Measurements from ENCODE around the gene ETV7.

Gene ETV7

GRCh38 chr6:36386495-36387439 is 702 bp downstream of the ETV7 start:
- Histone ChIP-seq H3K27ac (ENCODE audit: low read depth, low read length) (no peak overlapping the region), H3K9ac (ENCODE audit: low read length) (no peak overlapping the region), H3K9me3 (ENCODE audit: insufficient read depth, low read length) (no peaks in the 10 kb centered on the region), H3K4me2 (ENCODE audit: low read depth, low read length, poor library complexity, severe bottlenecking) (peak overlapping the region; percentile 18), H3K36me3 (ENCODE audit: low read length) (no peaks in the 10 kb centered on the region), H3K4me3 (ENCODE audit: insufficient read depth, low read length, poor library complexity, severe bottlenecking) (no peak overlapping the region), H3F3A (ENCODE audit: insufficient read depth) (no peaks in the 10 kb centered on the region), H3K27me3 (ENCODE audit: low read length) (no peaks in the 10 kb centered on the region), H3K9me2 (replicated peaks; ENCODE audit: insufficient read depth, low read length) (no peaks in the 10 kb centered on the region), H3K79me2 (ENCODE audit: insufficient read depth, low read length) (no peaks in the 10 kb centered on the region), H4K20me1 (ENCODE audit: low read depth, low read length) (no peaks in the 10 kb centered on the region), H2AFZ (ENCODE audit: low read depth, low read length, severe bottlenecking) (no peak overlapping the region)
- no peak for TF ChIP-seq CTCF (IDR thresholded peaks at IDR 0.05; ENCODE audit: insufficient read depth, low read length, poor library complexity, severe bottlenecking)
- TF ChIP-seq EZH2phosphoT487 (conservative IDR thresholded peaks at IDR 0.05; ENCODE audit: low read length) = no peak

- Histone ChIP-seq H3K9ac (ENCODE audit: low read length) (no peak overlapping the region), H3K27ac (ENCODE audit: low read depth, low read length) (no peak overlapping the region), H3K9me2 (replicated peaks; ENCODE audit: insufficient read depth, low read length) (no peaks in the 10 kb centered on the region), H3K36me3 (ENCODE audit: low read length) (no peaks in the 10 kb centered on the region), H3K79me2 (ENCODE audit: insufficient read depth, low read length) (no peaks in the 10 kb centered on the region), H3K4me3 (ENCODE audit: insufficient read depth, low read length, poor library complexity, severe bottlenecking) (no peak overlapping the region), H3K27me3 (ENCODE audit: low read length) (no peaks in the 10 kb centered on the region), H3K4me2 (ENCODE audit: low read depth, low read length, poor library complexity, severe bottlenecking) (no peak overlapping the region), H3F3A (ENCODE audit: insufficient read depth) (no peaks in the 10 kb centered on the region), H4K20me1 (ENCODE audit: low read depth, low read length) (no peaks in the 10 kb centered on the region), H2AFZ (ENCODE audit: low read depth, low read length, severe bottlenecking) (no peak overlapping the region), H3K9me3 (ENCODE audit: insufficient read depth, low read length) (no peaks in the 10 kb centered on the region)
- TF ChIP-seq EZH2phosphoT487 (conservative IDR thresholded peaks at IDR 0.05; ENCODE audit: low read length) (no peak), CTCF (IDR thresholded peaks at IDR 0.05; ENCODE audit: insufficient read depth, low read length, poor library complexity, severe bottlenecking) (no peak)
These were observed 3.4 kb downstream of the ETV7 start for GRCh38 chr6:36384095-36384494.

GRCh38 chr6:36383606-36384005 is 3.9 kb downstream of the ETV7 start:
- TF ChIP-seq CTCF (IDR thresholded peaks at IDR 0.05; ENCODE audit: insufficient read depth, low read length, poor library complexity, severe bottlenecking) = no peak
- no peak for TF ChIP-seq EZH2phosphoT487 (conservative IDR thresholded peaks at IDR 0.05; ENCODE audit: low read length)
- Histone ChIP-seq H3K36me3 (ENCODE audit: low read length) (no peaks in the 10 kb centered on the region), H3K9me2 (replicated peaks; ENCODE audit: insufficient read depth, low read length) (no peaks in the 10 kb centered on the region), H2AFZ (ENCODE audit: low read depth, low read length, severe bottlenecking) (no peak overlapping the region), H3K9me3 (ENCODE audit: insufficient read depth, low read length) (no peaks in the 10 kb centered on the region), H3K9ac (ENCODE audit: low read length) (no peak overlapping the region), H3K4me3 (ENCODE audit: insufficient read depth, low read length, poor library complexity, severe bottlenecking) (no peak overlapping the region), H3K27ac (ENCODE audit: low read depth, low read length) (no peak overlapping the region), H3K79me2 (ENCODE audit: insufficient read depth, low read length) (no peaks in the 10 kb centered on the region), H3K27me3 (ENCODE audit: low read length) (no peaks in the 10 kb centered on the region), H3K4me2 (ENCODE audit: low read depth, low read length, poor library complexity, severe bottlenecking) (no peak overlapping the region), H4K20me1 (ENCODE audit: low read depth, low read length) (no peaks in the 10 kb centered on the region), H3F3A (ENCODE audit: insufficient read depth) (no peaks in the 10 kb centered on the region)

All from SU-DHL-6 (cell line).